ENCODE measurements around the gene CDH13.

DNA sequence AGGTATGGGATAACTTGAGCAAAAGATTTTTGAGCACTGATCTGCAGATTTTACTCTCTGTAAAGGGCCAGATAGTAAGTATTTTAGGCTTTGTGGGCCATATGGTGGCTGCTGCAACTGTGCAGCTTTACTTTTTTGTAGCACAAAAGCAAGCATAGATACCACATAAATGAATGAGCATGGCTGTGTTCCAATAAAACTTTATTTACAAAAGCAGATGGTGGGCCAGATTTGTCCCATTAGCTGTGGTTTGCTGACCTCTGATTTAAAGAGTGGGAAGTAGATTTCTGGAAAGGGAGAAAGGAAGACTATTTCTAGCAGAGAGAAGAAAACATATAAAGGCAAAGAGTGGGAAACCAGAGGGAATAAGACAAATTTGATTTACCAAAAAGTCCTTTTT is 882.5 kb downstream of the CDH13 start:
- TF ChIP-seq, protein P1, sequence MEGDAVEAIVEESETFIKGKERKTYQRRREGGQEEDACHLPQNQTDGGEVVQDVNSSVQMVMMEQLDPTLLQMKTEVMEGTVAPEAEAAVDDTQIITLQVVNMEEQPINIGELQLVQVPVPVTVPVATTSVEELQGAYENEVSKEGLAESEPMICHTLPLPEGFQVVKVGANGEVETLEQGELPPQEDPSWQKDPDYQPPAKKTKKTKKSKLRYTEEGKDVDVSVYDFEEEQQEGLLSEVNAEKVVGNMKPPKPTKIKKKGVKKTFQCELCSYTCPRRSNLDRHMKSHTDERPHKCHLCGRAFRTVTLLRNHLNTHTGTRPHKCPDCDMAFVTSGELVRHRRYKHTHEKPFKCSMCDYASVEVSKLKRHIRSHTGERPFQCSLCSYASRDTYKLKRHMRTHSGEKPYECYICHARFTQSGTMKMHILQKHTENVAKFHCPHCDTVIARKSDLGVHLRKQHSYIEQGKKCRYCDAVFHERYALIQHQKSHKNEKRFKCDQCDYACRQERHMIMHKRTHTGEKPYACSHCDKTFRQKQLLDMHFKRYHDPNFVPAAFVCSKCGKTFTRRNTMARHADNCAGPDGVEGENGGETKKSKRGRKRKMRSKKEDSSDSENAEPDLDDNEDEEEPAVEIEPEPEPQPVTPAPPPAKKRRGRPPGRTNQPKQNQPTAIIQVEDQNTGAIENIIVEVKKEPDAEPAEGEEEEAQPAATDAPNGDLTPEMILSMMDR (IDR thresholded peaks at IDR 0.05), result no peak
- TF ChIP-seq POLR2AphosphoS5 (IDR thresholded peaks at IDR 0.05) (no peak), POLR2A (IDR thresholded peaks at IDR 0.05) (no peak)
